ENCODE measurements around the gene CES4A. TPM values are rescaled to one million over a fixed set of nuclear protein-coding genes. Genes with fewer than 3 reads are reported as not detected.

Gene CES4A
- polyA plus RNA-seq, 1 of the 3 experiments (the other 2 are of a cell fraction), result 7.3 TPM

- H3K9ac ChIP-seq, result no peak overlapping the region
- 92% methylated on average over 1 of the region's 1 CpG for WGBS (ENCODE audit: low lambda C conversion rate)
- H4K20me1 ChIP-seq (ENCODE audit: insufficient read depth), result no peaks in the 10 kb centered on the region
- ChIA-PET POLR2A (no interaction called here), CTCF (interaction anchor here (9.2 to 23.0 kb wide), 2 partner anchors 77 to 133 kb away, joined by 59 to 470 read pairs; partner anchors contain the start of genes B3GNT9, FBXL8 and TRADD)
- H3K79me2 ChIP-seq (ENCODE audit: insufficient read depth), result peaks cover 7% of the 10 kb centered on the region; the same call in 1 of the 2 replicates
- H2AFZ ChIP-seq (ENCODE audit: low read depth), result no peak overlapping the region
- H3K27me3 ChIP-seq (ENCODE audit: insufficient read depth), result no peaks in the 10 kb centered on the region
- H3K4me3 ChIP-seq (ENCODE audit: low read depth in 2 of 2, low read length in 1 of 2), result no peak overlapping the region
- no peaks in the 10 kb centered on the region for H3K9me2 ChIP-seq
- H3K27ac ChIP-seq (ENCODE audit: low read depth in 2 of 2, low read length in 1 of 2), result no peak overlapping the region
- no peaks in the 10 kb centered on the region for H3K36me3 ChIP-seq (replicated peaks in 1 of 2; ENCODE audit: control insufficient read depth in 1 of 2, insufficient read depth in 2 of 2, low read length in 1 of 2)
- H3K9me3 ChIP-seq, result no peaks in the 10 kb centered on the region
- H3K4me2 ChIP-seq, result no peak overlapping the region
- peaks cover 8 to 17% of the 10 kb centered on the region in 2 experiments; a peak in 2 of 4 replicates for H3K4me1 ChIP-seq (ENCODE audit: control insufficient read depth in 1 of 2, insufficient read depth in 2 of 2, low read depth in 1 of 2, low read length in 1 of 2)
- peaks cover 9% of the 10 kb centered on the region for H3F3A ChIP-seq (replicated peaks; ENCODE audit: insufficient read depth)
- no peak for DNase-seq
- TF ChIP-seq NFIC (IDR thresholded peaks at IDR 0.05; ENCODE audit: borderline replicate concordance) (no peak), YY1 (IDR thresholded peaks at IDR 0.05; ENCODE audit: low read depth) (no peak), FOXM1 (IDR thresholded peaks at IDR 0.05; ENCODE audit: low read depth) (no peak), POLR2AphosphoS5 (IDR thresholded peaks at IDR 0.05; ENCODE audit: low read depth, low read length) (no peak), SIN3A (IDR thresholded peaks at IDR 0.05; ENCODE audit: borderline replicate concordance, low read depth, low read length) (no peak), RXRA (IDR thresholded peaks at IDR 0.05; ENCODE audit: borderline replicate concordance, low read depth) (no peak), RCOR1 (IDR thresholded peaks at IDR 0.05; ENCODE audit: low read length) (no peak), GABPA (IDR thresholded peaks at IDR 0.05; ENCODE audit: low read depth) (no peak), EP300 (IDR thresholded peaks at IDR 0.05; ENCODE audit: borderline replicate concordance in 1 of 2, low read depth in 1 of 2, low read length in 1 of 2) (no peak), IRF3 (IDR thresholded peaks at IDR 0.05; ENCODE audit: low read depth, low read length) (no peak), USF1 (IDR thresholded peaks at IDR 0.05; ENCODE audit: borderline replicate concordance, low read depth) (no peak), CTCF (IDR thresholded peaks at IDR 0.05) (no peak), USF2 (IDR thresholded peaks at IDR 0.05; ENCODE audit: borderline replicate concordance, low read depth, low read length) (no peak), ELF1 (IDR thresholded peaks at IDR 0.05) (no peak), MEF2A (IDR thresholded peaks at IDR 0.05; ENCODE audit: borderline replicate concordance, low read depth) (no peak), MAX (IDR thresholded peaks at IDR 0.05; ENCODE audit: low read depth) (no peak), EZH2phosphoT487 (IDR thresholded peaks at IDR 0.05; ENCODE audit: borderline replicate concordance, low read depth) (no peak)
Measured at GRCh38 chr16:67023689-67024088, 35.3 kb downstream of the CES4A start.
